Body of pancreas (tissue), 4 donors: Measurements from ENCODE around the gene DCHS1.

ENCODE experiments used
- CTCF ChIP-seq, 7 experiments: fragments of 450-650 bp in 4 of 7; fragments of 200-600 bp in 3 of 7; sonication (generic) in 3 of 7; IDR thresholded peaks; one replicate each; pipeline ENCODE4 v1.5.1; 2016 to 2019; ENCODE audit warnings: antibody characterized with exemption in 7 of 7
- POLR2A ChIP-seq, 3 donors: fragments of 450-650 bp; IDR thresholded peaks; one replicate each; pipeline ENCODE4 v1.6.1; 2016; ENCODE audit warnings: antibody characterized with exemption in 3 of 3, mild to moderate bottlenecking in 2 of 3

DNA sequence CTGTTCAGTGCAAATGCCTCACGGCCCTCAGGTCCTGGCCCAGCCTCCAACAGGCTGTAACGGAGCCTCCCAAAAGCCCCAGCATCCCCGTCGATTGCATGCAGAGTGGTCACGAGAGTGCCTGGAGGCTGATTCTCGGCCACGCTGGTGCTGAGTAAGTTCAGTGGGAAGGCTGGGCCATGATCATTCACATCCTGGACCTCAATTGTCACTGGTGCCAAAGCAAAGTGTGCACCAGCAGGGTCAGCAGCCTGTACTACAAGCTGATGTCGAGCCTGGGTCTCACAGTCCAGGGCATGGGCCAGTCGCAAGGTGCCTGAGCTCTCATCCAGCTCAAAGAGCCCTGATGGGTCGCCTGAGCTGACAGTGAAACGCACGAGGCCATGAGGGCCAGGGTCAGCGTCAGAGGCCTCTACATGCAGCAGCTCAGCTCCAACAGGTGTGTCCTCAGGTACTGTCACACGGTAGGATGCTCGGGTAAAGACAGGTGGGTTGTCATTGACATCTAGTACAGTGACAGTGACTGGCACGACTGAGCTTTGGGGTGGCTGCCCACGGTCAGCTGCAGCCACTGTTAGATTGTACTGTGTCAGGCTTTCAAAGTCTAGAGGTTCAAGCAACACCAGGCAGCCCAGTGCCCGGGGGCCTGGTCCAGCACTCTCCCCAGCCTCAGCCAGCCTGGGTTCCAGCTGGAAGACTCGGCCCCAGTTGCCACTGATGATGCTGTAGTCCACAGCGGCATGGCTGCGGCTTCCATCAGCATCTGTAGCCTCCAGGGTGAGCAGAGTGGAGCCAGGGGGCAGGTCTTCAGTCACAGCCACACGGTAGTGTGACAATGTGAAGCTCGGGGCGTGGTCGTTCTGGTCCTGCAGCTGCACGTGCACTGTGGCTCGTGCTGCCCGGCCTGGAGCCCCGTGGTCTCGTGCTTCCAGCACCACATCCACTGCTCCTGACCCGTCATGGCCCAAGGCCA is 31.9 kb downstream of the DCHS1 start:
- TF ChIP-seq CTCF (IDR thresholded peaks at IDR 0.05) (no peak), POLR2A (IDR thresholded peaks at IDR 0.05) (no peak)
